HG02588 (cell line): ENCODE data around the gene TCEANC2.

Experiments used
- ATAC-seq: cut with Tn5 transposase; IDR thresholded peaks from one replicate; pipeline ENCODE4 v1.9.1; 2021; ENCODE audit warnings: mild to moderate bottlenecking, moderate library complexity; ENCODE audit not compliant: unreplicated experiment

TCEANC2 gene

GRCh38 chr1:54131419-54131818 lies 78.0 kb downstream of the TCEANC2 start:
- ATAC-seq: no peak

- ATAC-seq: no peak
These were observed 79.1 kb downstream of the TCEANC2 start for GRCh38 chr1:54132495-54132894.

- ATAC-seq: no peak
These were observed 80.9 kb downstream of the TCEANC2 start for GRCh38 chr1:54134295-54134694.

GRCh38 chr1:54135436-54136120 lies 82.2 kb downstream of the TCEANC2 start:
- no peak for ATAC-seq

- no peak for ATAC-seq
These were observed 83.0 kb downstream of the TCEANC2 start for GRCh38 chr1:54136269-54136896.

GRCh38 chr1:54136963-54137533 lies 83.6 kb downstream of the TCEANC2 start:
- no peak for ATAC-seq

GRCh38 chr1:54137534-54138061 lies 84.2 kb downstream of the TCEANC2 start:
- ATAC-seq: no peak

GRCh38 chr1:54138994-54139393 lies 85.6 kb downstream of the TCEANC2 start:
- no peak for ATAC-seq

- no peak for ATAC-seq
These were observed 86.3 kb downstream of the TCEANC2 start for GRCh38 chr1:54139711-54140110.

GRCh38 chr1:54142146-54142900 lies 88.9 kb downstream of the TCEANC2 start:
- ATAC-seq: no peak

- no peak for ATAC-seq
These were observed 91.0 kb downstream of the TCEANC2 start for GRCh38 chr1:54144366-54144765.

- ATAC-seq: no peak
These were observed 96.3 kb downstream of the TCEANC2 start for GRCh38 chr1:54149734-54150133.

GRCh38 chr1:54151013-54151412 lies 97.6 kb downstream of the TCEANC2 start:
- no peak for ATAC-seq

- no peak for ATAC-seq
These were observed 99.3 kb downstream of the TCEANC2 start, which contains the start of gene CDCP2 for GRCh38 chr1:54152696-54153095. TSS of gene CDCP2 (minus strand) at chr1:54153000. CDS start at chr1:54152922, 78 bp downstream.

- ATAC-seq: no peak
These were observed 100.4 kb downstream of the TCEANC2 start for GRCh38 chr1:54153535-54154439.
